Measurements from ENCODE around the gene TXNDC5. TPM values are rescaled to one million over a fixed set of nuclear protein-coding genes. Genes with fewer than 3 reads are reported as not detected.

Gene TXNDC5
- polyA plus RNA-seq (ENCODE audit: low read depth in 6 of 6) = 100 to 1,000 TPM in 5 of 6 donors, 10 to 100 TPM in 1; 82.1 to 258 (median 205) TPM

DNA sequence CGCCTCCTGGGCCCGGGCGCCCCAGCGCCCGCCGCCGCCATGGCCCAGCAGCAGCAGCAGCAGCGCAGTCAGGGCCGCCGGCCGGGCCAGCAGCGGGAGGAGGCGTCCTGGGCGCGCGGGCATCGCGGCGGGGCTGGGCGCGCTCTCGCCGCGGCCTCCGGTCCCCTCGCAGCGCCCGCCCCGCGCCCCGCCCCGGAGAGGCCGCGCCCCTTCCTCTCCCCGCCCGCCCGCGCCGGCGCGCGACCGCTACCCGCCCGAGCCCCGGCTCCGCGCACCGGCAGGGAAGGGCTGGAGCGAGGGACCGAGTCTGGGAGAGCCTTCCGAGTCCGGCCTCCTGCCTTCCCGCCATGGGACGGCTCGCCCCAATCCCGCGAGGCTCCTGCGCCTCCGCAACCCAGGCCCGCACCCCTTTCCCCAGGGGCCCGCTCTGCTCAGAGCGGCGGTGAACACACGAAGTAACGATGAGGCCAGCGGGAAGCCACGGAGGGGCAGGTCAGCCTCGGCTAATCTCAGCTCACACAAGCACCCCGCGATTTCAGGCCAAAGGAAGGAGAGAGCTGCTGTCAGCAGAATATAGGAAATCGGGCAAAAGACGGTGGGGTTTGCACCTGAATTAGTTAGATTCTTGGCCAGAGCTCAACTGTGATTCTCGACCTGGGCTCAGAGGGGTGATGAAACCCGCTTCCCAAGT is at the start of gene TXNDC5:
TXNDC5 (minus strand) TSS at position 135 of the 691 bp plus-strand sequence; CDS start at position 123, 12 bp downstream.
- H3K36me3 Mint-ChIP-seq = no peaks in the 10 kb centered on the region
- peak; percentile 71 for DNase-seq
- no peaks in the 10 kb centered on the region for H3K9me3 Mint-ChIP-seq
- H3K4me1 Mint-ChIP-seq = peaks cover 6 to 32% (median 10%) of the 10 kb centered on the region in 3 donors
- peak within 1 kb of the TSS in 7 of 8 donors; percentile 86 to 95 (median 88) for H3K4me3 Mint-ChIP-seq
- peak; percentile 82 for ATAC-seq (ENCODE audit: low read depth in 2 of 2)
- H3K27ac Mint-ChIP-seq = peak within 1 kb of the TSS; percentile 56 to 91 (median 61)
- no peaks in the 10 kb centered on the region for H3K27me3 Mint-ChIP-seq

GRCh38 chr6:7960141-7960540 is 49.6 kb upstream of the TXNDC5 start:
- Mint-ChIP-seq H3K4me1 (peaks cover 6 to 20% (median 6%) of the 10 kb centered on the region in 3 donors), H3K4me3 (no peak overlapping the region), H3K36me3 (no peaks in the 10 kb centered on the region), H3K9me3 (peaks cover 0 to 5% (median 0%) of the 10 kb centered on the region in 7 donors), H3K27me3 (no peaks in the 10 kb centered on the region), H3K27ac (no peak overlapping the region)
- DNase-seq (no peak), ATAC-seq (ENCODE audit: low read depth in 2 of 2) (no peak)

DNA sequence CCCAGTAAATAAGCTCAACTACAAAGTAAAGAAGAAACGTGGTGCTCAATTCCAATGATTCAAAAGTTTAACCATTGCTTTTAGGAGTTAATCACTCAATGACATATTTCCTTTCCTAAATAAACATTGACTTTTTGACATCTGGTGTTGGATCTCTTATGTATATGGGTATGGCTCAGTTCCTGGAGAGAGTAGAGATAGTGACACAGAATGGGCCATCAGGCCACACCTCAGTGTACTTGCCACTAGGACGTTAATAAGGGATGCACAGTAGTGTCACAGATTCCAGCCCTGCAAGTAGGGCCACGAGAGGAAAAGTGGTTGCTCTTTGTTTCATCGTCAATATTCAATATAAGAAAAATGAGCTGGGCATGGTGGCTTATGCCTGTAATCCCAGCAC is 48.9 kb upstream of the TXNDC5 start:
- Mint-ChIP-seq H3K9me3 (peaks cover 0 to 5% (median 0%) of the 10 kb centered on the region in 7 donors), H3K27me3 (no peaks in the 10 kb centered on the region), H3K36me3 (no peaks in the 10 kb centered on the region), H3K27ac (peak overlapping the region in 2 of 6 donors; percentile 24 to 70), H3K4me3 (no peak overlapping the region), H3K4me1 (peaks cover 6 to 20% (median 6%) of the 10 kb centered on the region in 3 donors)
- DNase-seq = no peak
- ATAC-seq (ENCODE audit: low read depth in 2 of 2) = no peak

- H3K27ac Mint-ChIP-seq = no peak overlapping the region
- H3K27me3 Mint-ChIP-seq = no peaks in the 10 kb centered on the region
- peaks cover 0 to 5% (median 0%) of the 10 kb centered on the region in 7 donors for H3K9me3 Mint-ChIP-seq
- no peak overlapping the region for H3K4me3 Mint-ChIP-seq
- no peaks in the 10 kb centered on the region for H3K36me3 Mint-ChIP-seq
- H3K4me1 Mint-ChIP-seq = peaks cover 6 to 18% (median 6%) of the 10 kb centered on the region in 3 donors
- ATAC-seq (ENCODE audit: low read depth in 2 of 2) (no peak), DNase-seq (no peak)
Observed at GRCh38 chr6:7958464-7958863, 47.9 kb upstream of the TXNDC5 start.

DNA sequence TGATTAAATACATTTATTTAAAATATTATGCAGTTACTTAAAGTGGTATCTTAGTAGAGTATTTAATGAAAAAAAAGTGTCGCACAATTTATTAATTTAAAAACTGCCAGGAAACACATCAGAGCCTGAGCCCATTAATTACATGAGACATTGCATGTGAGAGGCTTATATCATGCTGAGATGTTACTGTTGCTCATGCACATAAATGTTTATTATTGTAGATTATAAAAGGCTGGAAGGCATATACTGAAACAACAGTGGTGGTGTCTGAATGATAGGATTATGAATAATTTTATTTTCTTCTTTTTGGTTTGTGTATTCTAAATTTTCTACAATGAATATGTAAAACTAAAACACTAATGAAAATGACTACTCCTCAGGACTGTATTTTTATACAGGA is 45.7 kb upstream of the TXNDC5 start:
- ATAC-seq (ENCODE audit: low read depth in 2 of 2) (no peak), DNase-seq (no peak)
- peaks cover 0 to 12% (median 6%) of the 10 kb centered on the region in 3 donors for H3K27me3 Mint-ChIP-seq
- H3K4me1 Mint-ChIP-seq = peaks cover 0 to 8% (median 0%) of the 10 kb centered on the region in 3 donors
- H3K9me3 Mint-ChIP-seq = peaks cover 0 to 5% (median 4%) of the 10 kb centered on the region in 7 donors
- no peak overlapping the region for H3K27ac Mint-ChIP-seq
- H3K36me3 Mint-ChIP-seq = peaks cover 0 to 9% of the 10 kb centered on the region in 2 donors
- no peak overlapping the region for H3K4me3 Mint-ChIP-seq

GRCh38 chr6:7954477-7955200 is 44.1 kb upstream of the TXNDC5 start:
- peaks cover 5 to 21% (median 8%) of the 10 kb centered on the region in 3 donors for H3K27me3 Mint-ChIP-seq
- no peak overlapping the region for H3K27ac Mint-ChIP-seq
- ATAC-seq (ENCODE audit: low read depth in 2 of 2) (no peak), DNase-seq (no peak)
- peaks cover 0 to 14% of the 10 kb centered on the region in 2 donors for H3K36me3 Mint-ChIP-seq
- peaks cover 0 to 10% (median 4%) of the 10 kb centered on the region in 7 donors for H3K9me3 Mint-ChIP-seq
- H3K4me1 Mint-ChIP-seq = no peaks in the 10 kb centered on the region
- no peak overlapping the region for H3K4me3 Mint-ChIP-seq

GRCh38 chr6:7953753-7954152 is 43.2 kb upstream of the TXNDC5 start:
- peaks cover 5 to 27% (median 16%) of the 10 kb centered on the region in 3 donors for H3K27me3 Mint-ChIP-seq
- no peak for DNase-seq
- peaks cover 0 to 21% of the 10 kb centered on the region in 2 donors for H3K36me3 Mint-ChIP-seq
- no peak for ATAC-seq (ENCODE audit: low read depth in 2 of 2)
- no peak overlapping the region for H3K4me3 Mint-ChIP-seq
- H3K9me3 Mint-ChIP-seq = peaks cover 3 to 13% (median 9%) of the 10 kb centered on the region in 7 donors
- H3K4me1 Mint-ChIP-seq = no peaks in the 10 kb centered on the region
- no peak overlapping the region for H3K27ac Mint-ChIP-seq

DNA sequence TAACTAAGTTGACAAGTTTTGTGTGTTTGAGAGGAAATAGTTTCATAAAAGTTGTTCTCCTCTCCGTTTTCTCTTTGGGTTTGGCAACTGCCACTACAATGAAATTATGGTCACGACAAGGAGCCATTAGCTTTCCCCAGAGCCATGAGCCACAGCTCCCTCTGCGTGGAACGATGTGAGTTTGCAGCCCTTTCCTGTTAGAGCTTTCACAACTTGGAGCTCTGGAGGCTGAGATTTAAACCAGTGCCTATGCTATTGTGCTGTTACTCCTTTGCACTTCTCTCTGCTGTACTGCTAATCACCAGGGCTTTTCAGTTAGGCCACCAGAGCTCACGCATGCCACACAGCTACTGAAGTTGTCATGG is 29.3 kb upstream of the TXNDC5 start:
- peak overlapping the region in 5 of 6 donors; percentile 29 to 91 (median 52) for H3K27ac Mint-ChIP-seq

DNA sequence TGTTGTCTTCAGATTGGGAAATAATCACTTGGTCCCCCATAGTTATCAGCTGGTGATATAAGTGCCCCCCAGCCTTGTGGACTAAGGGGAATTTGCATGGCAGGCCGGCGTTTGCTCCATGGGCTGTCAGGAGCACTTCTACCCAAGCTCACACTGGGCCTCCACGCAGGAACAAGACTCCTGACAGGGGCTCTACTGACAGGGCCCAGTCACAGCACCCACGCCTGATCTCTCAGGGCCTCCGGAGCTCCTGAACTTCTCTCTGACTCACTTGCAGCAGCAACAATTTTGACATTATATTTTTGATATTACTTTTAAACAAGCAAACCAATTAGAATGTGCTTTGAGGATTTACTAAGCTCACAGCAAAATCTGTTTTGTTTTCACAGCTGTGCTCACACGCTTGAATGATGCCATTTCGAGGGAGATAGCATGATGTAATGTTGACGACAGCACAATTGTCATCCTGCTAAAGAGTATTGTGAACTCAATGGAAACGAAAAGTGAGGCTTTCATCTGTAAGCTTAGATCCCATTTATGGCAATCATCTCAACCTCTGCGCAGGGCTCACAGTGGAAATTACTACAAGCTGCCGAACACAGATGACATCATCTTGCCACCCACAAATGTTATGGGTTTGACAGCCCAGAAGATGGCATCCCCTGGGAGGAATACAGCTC is 28.7 kb upstream of the TXNDC5 start:
- H3K4me3 Mint-ChIP-seq = peak overlapping the region in 4 of 8 donors; percentile 9 to 33 (median 25)
- ATAC-seq (ENCODE audit: low read depth in 2 of 2) (peak; percentile 58 to 79), DNase-seq (no peak)
- H3K36me3 Mint-ChIP-seq = no peaks in the 10 kb centered on the region
- peaks cover 0 to 4% (median 0%) of the 10 kb centered on the region in 7 donors for H3K9me3 Mint-ChIP-seq
- H3K4me1 Mint-ChIP-seq = peaks cover 19 to 44% (median 23%) of the 10 kb centered on the region in 3 donors
- no peaks in the 10 kb centered on the region for H3K27me3 Mint-ChIP-seq
- peak overlapping the region; percentile 16 to 83 (median 56) for H3K27ac Mint-ChIP-seq

More for the DNA sequence above, 29.3 kb upstream of the TXNDC5 start:
- Mint-ChIP-seq H3K9me3 (peaks cover 0 to 3% (median 0%) of the 10 kb centered on the region in 7 donors), H3K27me3 (no peaks in the 10 kb centered on the region), H3K4me1 (peaks cover 17 to 39% (median 23%) of the 10 kb centered on the region in 3 donors), H3K36me3 (no peaks in the 10 kb centered on the region), H3K4me3 (peak overlapping the region in 3 of 8 donors; percentile 32 to 52 (median 51))
- ATAC-seq (ENCODE audit: low read depth in 2 of 2) = peak in 1 of 2 donors; percentile 10
- DNase-seq = no peak

DNA sequence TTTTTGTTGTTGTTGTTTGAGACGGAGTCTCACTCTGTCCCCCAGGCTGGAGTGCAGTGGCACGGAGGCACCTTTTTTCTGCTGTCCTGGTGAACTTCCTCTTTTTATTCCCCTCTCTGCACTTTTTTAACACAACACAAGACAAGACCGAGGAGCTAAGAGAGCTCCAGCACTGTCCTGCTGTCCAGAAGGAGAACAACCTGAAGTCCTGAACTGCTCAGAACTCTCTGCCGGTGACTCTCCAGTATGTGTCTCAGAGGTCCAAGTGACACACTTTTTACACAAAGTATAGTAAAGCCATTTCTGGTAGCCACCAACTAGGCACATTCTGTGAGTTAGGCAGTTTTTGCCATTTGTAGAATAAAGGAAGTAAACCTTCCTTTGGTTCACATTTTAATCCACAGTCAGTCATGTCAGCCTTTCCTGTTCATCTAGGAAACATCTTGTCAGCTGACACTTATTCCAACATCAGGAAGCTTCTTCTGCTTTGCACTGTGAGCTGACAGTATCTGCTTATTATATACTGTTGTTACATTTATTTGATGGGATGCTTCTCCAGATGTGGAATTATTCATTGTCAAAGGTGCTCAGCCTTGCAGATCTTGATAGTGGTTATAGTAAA is 28.1 kb upstream of the TXNDC5 start:
- peak; percentile 43 for DNase-seq
- no peaks in the 10 kb centered on the region for H3K36me3 Mint-ChIP-seq

DNA sequence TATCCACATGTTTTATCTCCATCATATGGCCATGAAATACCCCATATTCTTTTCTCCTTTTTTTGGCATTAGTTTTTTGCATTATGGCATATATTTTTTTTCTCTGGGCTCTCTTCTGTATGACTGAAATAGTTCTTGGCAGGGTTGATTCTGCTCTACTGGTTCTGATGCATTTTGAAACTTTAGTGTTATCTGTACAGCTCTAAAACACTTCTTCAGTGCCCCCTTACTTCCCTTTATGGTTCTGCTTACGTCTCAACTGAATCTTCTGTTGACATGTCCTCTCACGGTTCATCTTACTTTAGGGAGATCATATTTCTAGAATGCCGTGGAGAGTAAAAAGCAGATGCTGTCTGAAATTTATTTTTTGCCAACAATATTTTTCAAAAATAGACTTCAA is 23.2 kb upstream of the TXNDC5 start:
- Mint-ChIP-seq H3K9me3 (peaks cover 0 to 8% (median 0%) of the 10 kb centered on the region in 7 donors), H3K4me3 (peak overlapping the region in 4 of 8 donors; percentile 4 to 40 (median 22)), H3K27ac (peak overlapping the region; percentile 28 to 91 (median 79)), H3K27me3 (no peaks in the 10 kb centered on the region), H3K4me1 (peaks cover 28 to 53% (median 36%) of the 10 kb centered on the region in 3 donors), H3K36me3 (no peaks in the 10 kb centered on the region)
- DNase-seq = peak; percentile 57
- peak; percentile 96 to 99 for ATAC-seq (ENCODE audit: low read depth in 2 of 2)

More for the DNA sequence above, 28.1 kb upstream of the TXNDC5 start:
- H3K9me3 Mint-ChIP-seq = peaks cover 0 to 4% (median 0%) of the 10 kb centered on the region in 7 donors
- H3K4me1 Mint-ChIP-seq = peaks cover 26 to 50% (median 27%) of the 10 kb centered on the region in 3 donors
- ATAC-seq (ENCODE audit: low read depth in 2 of 2) = peak in 1 of 2 donors; percentile 50
- peak overlapping the region; percentile 16 to 96 (median 61) for H3K27ac Mint-ChIP-seq
- no peaks in the 10 kb centered on the region for H3K27me3 Mint-ChIP-seq
- peak overlapping the region in 6 of 8 donors; percentile 16 to 71 (median 39) for H3K4me3 Mint-ChIP-seq

DNA sequence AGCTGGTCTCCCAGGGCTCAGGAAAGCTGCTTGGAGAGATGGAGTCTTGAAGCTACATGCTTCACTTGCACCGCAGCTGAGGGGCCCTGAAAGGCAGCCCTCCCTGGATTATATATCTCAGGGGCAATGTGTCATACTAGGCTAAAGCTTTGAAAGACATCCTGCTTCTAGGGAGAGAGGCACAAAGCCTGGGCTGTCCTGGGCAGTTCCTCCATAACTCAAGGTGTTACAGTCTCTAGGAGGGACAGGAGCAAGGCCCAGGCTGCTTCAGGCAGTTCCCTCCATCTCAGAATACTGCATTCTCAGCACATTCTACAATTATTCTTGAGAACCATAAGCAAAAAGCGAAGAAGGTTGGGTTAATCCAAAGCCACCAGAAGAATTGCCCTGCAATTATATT is 22.0 kb upstream of the TXNDC5 start:
- Mint-ChIP-seq H3K36me3 (no peaks in the 10 kb centered on the region), H3K9me3 (peaks cover 0 to 9% (median 0%) of the 10 kb centered on the region in 7 donors), H3K4me3 (peak overlapping the region in 1 of 8 donors; percentile 62), H3K4me1 (peaks cover 23 to 45% (median 25%) of the 10 kb centered on the region in 3 donors), H3K27ac (peak overlapping the region in 4 of 6 donors; percentile 2 to 75 (median 29)), H3K27me3 (no peaks in the 10 kb centered on the region)
- no peak for ATAC-seq (ENCODE audit: low read depth in 2 of 2)
- no peak for DNase-seq

All from naive B cell (primary cell).